ENCODE results near the gene ZNF444.

Gene ZNF444

DNA sequence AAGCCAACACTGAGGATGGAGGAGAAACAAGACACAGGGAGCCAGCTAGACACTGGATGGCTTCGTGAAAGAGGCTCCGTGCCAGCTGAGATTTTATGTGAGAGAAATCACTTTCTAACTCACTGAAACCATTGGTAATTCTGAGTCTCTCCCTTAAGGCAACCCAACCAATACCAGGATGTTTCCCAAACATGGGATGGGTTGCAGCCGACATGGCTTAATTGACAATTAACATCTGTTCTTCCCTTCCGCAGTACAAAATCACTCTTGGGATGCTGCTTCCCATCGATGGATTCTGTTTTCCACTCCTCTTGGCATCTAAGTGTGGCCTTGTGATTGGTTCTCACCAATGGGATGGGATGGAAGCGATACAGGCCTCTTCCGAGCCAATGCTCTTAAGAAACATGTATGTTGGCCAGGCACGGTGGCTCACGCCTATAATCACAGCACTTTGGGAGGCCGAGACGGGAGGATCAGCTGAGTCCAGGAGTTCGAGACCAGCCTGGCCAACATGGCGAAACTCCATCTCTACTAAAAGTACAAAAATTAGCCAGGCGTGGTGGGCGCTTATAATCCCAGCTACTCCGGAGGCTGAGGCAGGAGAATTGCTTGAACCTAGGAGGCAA is 17.7 kb upstream of the ZNF444 start:
- DNase-seq = no peak

DNA sequence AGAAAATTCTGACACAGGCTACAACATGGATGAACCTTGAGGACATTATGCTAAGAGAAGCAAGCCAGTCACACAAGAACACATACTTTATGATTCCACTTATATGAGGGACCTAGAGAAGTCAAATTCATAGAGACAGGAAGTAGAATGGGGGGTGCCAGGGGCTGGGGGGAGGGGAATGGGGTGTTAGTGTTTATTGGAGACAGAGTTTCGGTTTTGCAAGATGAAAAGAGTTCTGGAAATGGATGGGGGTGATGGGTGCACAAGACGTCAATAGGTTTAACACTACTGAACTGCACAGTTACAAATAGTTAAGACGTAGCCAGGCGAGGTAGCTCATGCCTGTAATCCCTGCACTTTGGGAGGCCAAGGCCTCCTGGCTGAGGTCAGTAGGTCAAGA is 16.5 kb upstream of the ZNF444 start:
- no peak for DNase-seq

DNA sequence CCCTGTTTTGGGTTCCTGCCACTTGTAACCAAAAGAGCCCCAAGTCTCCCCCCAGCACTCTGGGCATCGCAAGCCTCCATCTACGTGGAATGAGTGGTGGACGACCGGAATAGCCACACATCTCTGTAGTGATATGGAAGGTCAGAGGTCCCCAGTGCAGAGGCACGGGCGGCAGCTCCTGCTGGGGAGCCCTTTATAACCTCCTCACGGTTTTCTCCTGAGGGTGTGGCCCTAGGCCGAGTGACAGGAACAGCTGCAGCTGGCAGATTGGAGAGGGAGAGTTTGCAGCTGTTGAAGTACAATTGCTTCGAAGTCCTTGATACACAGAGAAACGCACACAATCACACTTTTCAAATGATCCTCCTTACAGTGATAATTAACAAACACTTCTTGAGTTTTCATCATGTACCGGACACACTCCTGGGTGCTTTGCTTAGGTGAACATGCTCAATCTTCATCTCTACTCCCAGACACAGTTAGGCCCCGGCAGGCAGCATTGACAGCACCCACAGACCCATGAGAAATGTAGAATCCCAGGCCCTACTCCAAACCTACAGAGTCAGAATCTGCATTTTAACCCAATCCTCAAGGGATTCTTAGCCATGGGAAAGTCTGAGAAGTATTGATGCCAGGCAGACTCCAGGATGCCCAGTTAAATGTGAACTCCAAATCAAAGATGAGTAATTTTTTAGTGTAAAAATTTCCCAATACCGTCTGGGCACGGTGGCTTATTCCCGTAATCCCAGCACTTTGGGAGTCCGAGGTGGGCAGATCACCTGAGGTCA is 15.1 kb upstream of the ZNF444 start:
- no peak for DNase-seq

DNA sequence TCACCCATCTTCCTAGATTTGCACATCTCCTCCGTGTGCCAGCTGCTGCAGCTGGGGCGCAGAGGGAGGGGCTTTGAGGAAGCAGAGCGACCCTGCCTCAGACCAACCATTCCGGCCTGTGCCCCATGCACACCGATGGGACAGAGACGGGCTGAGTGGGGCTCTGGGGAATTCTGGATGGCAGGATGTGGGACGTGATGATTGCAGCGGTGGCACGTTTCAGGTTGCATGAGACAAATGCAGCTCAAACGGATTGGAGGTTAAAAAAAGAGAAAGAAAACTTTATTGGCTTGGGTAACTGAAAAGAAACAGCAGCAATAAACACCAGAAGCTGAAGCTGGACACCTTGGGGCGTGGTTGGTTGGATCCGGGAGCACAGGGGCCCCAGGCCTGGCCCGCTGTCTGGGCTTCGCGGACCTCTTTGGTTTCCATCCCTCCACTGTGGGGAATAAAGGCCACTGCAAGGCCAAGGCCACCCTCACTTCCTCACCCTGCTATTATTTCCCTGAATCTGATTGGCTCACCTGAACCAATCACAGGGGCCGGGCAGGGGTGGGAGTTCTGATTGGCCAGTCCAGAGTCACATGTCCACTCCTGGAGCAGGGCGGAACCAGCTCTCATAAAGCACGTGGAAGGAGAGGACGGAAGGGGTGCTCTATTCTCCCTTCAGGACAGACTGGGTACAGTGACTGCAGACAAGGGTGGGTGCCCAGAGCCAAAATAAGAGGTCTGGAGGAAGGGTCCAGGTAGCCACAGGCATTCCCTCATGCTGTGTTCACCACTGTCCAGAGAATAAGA is 13.9 kb upstream of the ZNF444 start:
- no peak for DNase-seq

DNA sequence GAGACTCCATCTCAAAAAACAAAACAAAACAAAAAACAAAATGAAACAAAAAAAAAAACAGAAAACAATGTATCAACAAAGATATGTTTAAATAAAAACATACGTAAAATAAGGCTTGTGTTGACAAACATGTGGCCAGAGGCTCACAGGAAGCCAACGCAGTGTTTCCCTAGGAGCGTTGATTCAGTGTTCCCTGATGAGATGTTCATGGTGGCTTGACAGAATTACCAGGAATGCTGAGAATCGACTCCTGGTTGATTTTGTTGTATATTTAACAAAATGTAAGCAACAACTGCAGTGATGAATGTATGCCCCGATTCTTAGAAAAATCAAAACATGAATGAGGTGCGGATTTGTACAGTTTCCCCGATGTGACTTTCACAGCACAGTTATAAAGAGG is 11.1 kb upstream of the ZNF444 start:
- no peak for DNase-seq

DNA sequence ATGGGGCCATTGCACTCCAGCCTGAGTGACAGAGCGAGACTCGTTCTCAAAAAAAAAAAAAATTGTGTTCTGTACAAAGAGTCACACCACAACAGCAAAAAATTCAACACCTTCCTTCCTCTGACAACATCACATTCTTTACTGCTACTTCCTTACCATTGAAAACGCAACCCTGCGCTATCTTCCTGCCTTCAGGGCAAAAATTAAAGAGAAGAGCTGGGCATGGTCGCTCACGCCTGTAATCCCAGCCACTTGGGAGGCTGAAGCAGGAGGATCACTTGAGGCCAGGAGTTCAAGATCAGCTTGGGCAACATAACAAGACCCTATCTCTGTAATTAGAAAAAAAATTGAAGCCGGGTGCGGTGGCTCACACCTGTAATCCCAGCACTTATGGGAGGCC is 9.4 kb upstream of the ZNF444 start:
- DNase-seq = no peak

DNA sequence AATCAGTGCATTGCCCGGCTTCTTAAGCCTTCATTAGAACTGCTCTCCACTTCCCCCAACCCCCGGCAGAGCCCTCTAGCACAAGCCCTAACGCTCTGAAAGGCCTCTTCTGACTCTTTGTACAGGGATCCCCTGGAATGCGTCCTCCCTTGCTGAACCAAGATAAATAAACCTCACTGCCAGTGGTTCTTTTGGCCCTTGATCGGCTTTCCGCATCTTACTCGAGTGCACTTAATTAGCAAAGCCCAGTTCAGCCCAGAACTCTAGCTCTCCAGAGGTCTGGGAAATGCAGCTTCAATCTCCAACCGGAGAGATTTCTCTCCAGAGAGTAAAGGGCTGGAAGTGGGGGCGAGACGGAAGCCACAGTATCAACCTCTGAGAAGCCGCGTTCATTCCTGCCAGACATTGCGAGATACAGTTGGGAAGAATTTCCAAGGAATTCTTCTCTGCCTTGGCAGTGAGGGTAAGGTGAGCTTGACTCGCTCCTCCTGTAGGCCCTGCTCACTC is 8.7 kb upstream of the ZNF444 start:
- no peak for DNase-seq

DNA sequence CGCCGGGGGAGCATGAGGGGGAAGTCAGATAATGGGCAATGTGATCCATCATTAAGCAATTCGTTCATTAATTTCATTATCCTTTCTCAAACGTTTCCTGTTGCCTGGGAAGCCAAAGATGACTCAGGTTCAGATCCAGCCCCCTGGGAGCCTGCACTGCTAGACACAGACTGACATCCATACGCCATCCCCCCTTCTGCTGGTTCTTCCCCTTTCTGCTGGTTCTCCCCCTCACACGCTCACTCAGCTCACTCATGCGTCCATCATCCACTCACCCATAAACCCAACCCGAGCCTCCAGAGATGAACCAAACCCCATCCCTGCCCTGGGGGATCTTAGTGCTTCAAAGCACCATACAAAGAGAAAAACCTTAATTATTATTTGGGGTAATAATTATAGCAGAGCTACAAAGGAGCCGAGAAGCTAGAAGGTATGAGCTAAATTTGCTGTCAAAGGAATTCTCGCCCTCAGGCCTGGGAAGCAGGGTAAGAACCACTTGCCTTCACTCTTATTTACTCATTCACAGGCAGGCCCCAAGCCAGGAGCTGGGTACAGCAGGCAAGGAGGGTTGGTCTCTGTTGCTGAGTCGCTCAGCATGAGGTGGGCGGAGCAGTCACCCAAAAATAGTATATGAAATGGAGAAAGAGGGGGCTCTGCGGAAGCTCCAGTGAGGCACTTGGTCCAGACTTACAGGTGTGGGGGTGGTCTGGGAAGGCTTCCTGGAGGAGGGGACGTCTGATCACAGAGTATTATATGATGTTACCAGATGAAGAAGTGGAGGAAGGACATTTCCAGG is 7.0 kb upstream of the ZNF444 start:
- DNase-seq = no peak

DNA sequence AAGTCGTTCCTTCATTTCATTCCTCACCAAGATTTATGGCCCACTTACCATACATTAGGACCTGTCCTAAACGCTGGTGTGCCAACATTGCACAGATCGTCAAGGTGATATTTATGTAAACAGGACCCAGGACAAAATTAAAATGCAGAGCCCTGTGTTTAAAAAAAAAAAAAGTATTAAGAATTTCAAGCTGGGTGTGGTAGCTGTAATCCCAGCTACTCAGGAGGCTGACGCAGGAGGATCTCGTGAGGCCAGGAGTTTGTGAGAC is 6.5 kb upstream of the ZNF444 start:
- no peak for DNase-seq

DNA sequence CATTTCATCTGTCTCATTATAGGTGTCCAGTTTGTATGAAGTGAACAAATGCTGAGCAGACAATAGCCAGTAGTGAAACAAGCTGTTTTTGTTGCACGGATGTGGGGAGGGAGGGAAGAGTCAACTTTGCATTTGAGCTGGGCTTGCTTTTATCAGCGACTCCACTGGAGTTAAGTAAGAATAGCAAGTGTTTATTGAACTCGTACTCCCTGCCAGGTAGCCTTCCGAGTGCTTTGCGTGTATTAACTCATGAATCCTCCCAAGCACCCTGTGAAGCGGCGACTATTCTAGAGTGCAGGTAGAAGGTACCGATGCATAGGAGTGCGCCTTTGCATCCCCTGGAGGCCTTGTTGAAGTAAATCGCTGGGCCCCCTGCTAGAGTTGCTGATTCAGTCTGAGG is 4.7 kb upstream of the ZNF444 start:
- no peak for DNase-seq

DNA sequence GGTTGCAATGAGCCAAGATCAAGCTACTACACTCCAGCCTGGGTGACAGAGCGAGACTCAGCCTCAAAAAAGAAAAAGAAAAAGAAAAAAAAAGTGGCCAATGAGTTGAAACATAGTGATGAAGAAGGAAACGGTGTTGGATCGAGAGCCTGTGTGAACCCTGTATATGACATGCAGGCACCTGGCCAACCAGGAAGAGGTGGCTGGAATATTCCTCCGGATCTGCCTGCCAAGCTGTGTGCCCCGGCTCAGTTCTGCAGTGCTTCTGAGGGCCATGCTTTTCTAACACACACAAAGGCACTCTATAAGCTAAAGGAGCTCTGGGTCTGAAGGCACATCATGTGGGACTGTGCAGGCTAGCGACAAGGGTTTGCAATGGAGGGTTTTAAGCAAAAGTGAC is 3.7 kb upstream of the ZNF444 start:
- DNase-seq = no peak

DNA sequence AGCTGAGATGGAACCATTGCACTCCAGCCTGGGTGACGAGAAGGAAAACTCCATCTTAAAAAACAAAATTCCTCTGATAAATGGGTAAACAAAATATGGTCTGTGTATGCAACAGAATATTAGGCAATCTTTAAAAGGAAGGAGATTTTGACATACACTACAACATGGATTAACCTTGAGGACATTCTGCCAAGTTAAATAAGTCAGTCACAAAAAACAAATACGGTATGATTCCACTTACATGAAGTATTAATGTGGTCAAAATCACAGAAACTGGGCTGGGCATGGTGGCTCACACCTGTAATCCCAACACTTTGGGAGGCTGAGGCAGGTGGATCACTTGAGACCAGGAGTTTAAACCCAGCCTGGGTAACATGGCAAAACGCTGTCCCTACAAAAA is 3.0 kb upstream of the ZNF444 start:
- DNase-seq = no peak

DNA sequence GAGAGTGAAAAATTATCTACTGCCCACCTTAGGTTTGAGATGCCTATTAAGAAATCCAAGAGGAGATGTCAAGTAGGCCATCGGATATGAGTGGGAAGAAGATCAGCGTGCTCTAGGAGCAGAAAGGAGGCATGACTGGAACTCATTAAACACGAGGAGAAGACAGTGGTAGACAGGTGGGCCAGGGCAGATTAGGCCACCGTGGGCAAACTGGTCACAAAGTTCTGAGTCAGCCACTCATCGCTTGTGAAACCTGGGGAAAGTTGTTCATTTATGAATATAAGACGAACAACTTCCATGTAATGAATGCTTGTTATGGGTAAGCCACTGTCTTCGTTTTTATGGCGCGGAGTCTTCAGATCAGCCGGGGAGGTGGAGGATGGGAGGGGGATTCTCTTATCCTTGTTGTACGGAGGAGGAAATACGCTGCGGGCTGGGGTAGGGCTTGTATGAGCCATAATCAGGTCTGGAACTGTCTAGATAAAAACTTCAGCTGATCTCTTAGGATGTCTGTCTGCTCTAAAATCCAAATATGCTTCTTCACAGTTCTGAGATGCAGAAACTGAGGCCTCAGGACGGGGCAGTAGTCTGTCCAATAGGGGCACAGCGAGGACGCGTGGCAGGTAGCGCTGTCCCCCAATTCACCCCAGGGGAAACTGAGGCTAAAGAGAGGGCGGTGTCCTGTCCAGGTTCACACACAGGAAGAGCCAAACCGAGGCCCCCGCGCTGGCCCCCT is 1.1 kb upstream of the ZNF444 start:
- no peak for DNase-seq

DNA sequence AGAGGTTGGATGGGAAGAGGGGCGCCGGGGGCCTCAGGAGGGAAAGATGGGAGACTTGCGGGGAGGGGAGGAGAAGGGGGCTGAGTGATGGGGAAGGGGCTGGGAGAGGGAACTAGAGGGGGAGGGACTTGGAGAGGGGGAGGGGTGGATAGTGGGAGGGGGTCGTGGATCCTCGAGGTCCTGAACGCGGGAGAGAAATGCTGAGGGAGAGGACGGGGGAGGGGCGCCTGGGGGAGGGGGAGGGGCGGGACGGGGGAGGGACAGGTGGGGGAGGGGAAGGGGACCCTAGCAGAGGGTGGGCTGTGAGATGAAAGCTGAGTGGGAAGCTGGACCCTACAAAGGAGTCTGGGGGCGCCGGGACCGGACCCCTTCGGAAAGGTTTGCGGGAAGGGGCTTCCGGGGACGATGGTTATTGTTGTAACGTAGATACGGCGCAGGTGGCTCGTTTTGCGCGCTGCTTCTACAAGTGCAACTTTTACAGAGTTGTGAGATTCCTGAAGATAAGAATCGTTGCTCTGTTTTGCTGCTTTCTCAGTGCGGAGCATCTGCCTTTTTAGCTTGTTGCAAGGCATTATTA is 418 bp downstream of the ZNF444 start:
- peak; percentile 70 for DNase-seq

DNA sequence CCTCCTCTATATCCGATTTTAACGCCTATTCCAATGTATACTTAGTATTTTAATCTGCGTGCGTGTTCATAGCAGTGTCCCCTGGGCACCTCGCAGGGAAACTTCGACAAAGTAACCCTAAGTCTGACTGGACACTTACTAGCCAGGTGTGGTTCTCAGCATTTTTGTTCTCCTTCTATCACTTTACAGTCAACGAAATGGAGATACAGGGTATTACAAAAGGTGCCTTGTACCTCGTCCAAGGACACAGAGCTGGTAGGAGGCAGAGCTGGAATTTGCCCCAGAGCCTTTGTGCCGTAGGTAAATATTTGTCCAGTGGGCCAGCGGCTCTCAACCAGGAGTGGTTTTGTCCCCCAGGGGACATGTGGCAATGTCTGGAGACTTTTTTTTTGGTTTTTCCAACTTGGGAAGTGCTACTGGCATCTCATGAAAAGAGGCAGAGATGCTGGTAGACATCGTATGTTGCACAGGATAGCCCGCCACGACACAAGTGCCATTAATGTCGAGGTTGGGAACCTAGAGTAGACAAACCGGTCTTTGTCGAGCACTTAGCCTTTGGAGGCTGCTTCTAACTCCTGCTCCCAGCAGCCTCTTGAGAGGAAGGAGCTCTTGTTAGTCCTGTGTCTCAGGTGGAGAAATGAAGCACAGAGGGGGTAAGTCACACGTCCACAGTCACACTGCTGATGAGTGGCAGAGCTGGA is 1.1 kb downstream of the ZNF444 start:
- no peak for DNase-seq

DNA sequence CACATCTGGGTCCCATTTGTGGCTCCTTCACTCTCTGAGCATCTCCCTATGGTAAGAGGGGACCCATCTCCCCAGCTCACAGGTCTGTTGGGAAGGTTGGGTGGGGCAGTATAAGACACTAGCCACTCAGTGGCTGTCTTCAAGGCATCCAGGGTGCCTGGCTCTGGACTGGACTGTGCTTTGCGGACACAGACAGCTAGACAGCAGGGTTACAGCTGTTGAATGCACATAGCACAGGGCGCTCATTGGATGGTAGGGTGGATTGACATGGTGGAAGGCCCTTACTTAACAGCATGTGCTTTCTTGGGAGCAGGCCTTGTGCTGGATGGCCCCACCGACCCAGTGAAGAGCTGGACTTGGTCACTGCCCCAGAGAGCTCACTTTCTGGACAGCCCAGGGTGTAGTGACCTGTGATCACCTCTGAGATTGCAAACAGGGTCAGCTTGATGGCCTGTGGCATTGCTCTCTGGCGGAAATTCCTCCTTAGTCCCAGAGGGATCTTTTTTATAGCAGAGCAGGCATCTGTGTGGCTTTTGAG is 1.9 kb downstream of the ZNF444 start:
- DNase-seq = no peak

DNA sequence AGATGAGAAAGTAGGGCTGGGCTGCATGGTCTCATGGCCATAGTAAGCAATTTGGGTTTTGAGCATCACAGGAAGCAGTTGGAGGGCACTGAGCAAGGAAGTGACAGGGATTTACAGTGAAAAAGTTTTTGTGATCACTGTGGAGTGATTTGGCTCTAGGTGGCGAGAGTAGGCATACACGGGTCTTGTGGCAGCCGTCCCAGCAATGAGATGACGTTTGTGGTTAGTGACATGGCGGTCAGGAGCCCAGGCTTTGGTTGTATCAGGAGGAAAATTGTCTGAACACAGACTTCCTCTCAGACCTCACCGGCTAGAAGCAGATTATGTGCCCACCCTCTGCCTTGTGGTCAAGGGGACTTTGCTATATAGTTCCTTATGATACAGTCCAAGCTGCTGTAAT is 3.3 kb downstream of the ZNF444 start:
- DNase-seq = no peak

DNA sequence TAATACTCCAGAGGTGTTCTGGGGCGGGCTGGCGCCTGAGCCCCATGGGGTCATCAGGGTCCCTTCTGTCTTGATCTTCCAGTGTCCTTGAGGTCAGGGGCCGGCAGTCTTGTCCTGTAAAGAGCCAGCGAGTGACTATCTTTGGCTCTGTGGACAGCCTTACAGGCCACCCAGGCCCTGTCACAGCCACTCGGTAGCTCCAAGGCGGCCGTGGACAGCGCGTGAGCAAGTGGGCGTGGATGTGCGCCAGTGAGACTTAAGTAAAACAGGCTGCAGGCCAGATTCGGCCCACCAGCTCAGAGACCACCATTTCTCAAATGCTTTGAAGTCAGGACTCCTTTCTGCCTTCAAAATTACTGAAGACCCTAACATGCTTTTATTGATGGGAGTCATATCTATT is 3.7 kb downstream of the ZNF444 start:
- DNase-seq = no peak

DNA sequence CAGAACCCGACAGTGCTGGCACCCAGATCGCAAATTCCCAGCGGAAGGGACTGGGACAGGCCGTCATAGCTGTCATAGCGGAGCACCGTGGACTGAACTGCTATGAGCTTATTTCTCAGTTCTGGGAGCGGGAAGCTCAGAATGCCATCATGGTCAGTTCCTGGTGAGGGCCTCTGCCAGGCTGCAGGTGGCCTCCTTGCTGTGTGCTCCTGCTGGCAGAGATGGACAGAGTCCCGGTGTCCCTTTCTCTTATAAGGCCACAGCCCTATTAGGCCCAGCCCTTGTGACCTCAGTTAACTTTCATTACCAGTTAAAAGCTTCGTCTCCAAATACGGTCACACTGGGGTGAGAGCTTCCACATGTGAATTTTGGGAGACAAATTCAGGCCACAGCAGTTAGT is 4.6 kb downstream of the ZNF444 start:
- DNase-seq = no peak

DNA sequence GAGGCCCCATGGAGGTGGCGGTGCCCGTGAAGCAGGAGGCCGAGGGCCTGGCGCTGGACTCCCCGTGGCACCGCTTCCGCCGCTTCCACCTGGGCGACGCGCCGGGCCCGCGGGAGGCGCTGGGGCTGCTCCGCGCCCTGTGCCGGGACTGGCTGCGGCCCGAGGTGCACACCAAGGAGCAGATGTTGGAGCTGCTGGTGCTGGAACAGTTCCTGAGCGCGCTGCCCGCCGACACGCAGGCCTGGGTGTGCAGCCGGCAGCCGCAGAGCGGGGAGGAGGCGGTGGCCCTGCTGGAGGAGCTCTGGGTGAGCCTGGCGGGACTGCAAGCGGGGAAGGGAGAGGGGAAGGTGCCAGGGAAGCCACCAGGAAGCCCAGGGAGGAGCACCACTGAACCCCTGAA is 5.8 kb downstream of the ZNF444 start:
- no peak for DNase-seq

DNA sequence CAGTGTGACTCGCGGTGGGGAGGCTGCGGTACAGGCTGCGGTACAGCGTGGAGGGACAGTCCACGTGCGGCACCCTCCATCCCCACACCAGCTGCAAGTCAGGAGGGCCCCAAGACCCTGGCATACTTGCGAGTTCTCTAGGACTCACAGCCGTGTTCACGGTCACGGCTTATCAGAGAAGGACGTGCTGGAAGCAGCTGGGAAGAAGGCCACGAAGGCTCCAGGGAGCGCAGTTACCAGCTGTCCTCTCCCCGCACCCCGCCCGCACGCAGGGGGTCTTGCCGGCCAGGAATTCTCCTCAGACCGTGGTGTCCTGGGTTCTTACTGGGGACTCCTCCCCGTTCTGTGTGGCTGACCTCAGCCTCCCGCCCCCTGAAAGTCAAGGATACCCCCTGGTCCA is 6.2 kb downstream of the ZNF444 start:
- no peak for DNase-seq
